SK-N-SH (cell line): ENCODE results near the gene ANAPC5.
"Not testable (repeated sequence)": the region's sequence is repeated elsewhere in the genome, so short reads cannot be mapped to it uniquely, and the experiment has no call there.

Experiments used
- CTCF ChIP-seq: fragments of 200-600 bp; sonication (generic); IDR thresholded peaks from 2 replicates; pipeline ENCODE4 v1.6.1; 2017; ENCODE audit warnings: antibody characterized with exemption, mild to moderate bottlenecking, moderate library complexity
- EP300 ChIP-seq, 2 experiments: IDR thresholded peaks; 2 replicates each; pipeline versions ENCODE4 v1.4.0 to v1.6.1; 2012; ENCODE audit warnings: borderline replicate concordance in 1 of 2, low read depth in 1 of 2, low read length in 1 of 2
- FOXM1 ChIP-seq: IDR thresholded peaks from 2 replicates; pipeline ENCODE4 v1.4.0; 2012; ENCODE audit warnings: low read depth, mild to moderate bottlenecking
- GABPA ChIP-seq: IDR thresholded peaks from 2 replicates; pipeline ENCODE4 v1.4.0; 2012; ENCODE audit warnings: low read depth, mild to moderate bottlenecking
- JUND ChIP-seq: IDR thresholded peaks from 2 replicates; pipeline ENCODE4 v1.4.0; 2012
- POLR2AphosphoS5 ChIP-seq: IDR thresholded peaks from 2 replicates; pipeline ENCODE4 v1.6.1; 2012; ENCODE audit warnings: low read depth, low read length
- RAD21 ChIP-seq: IDR thresholded peaks from 2 replicates; pipeline ENCODE4 v1.6.1; 2012; ENCODE audit warnings: mild to moderate bottlenecking, low read length
- RCOR1 ChIP-seq: fragments of 150-350 bp; IDR thresholded peaks from 2 replicates; pipeline ENCODE4 v1.6.1; 2017; ENCODE audit warnings: antibody characterized with exemption, low read length
- REST ChIP-seq: IDR thresholded peaks from 2 replicates; pipeline ENCODE4 v1.6.1; 2012; ENCODE audit warnings: mild to moderate bottlenecking, low read depth, low read length, moderate library complexity
- TAF1 ChIP-seq: IDR thresholded peaks from 2 replicates; pipeline ENCODE4 v1.6.1; 2012; ENCODE audit warnings: low read depth, mild to moderate bottlenecking, low read length, moderate library complexity, borderline replicate concordance
- TCF12 ChIP-seq: IDR thresholded peaks from 2 replicates; pipeline ENCODE4 v1.4.0; 2012
- TF ChIP-seq, protein P1 (sequence below): fragments of 150-350 bp; IDR thresholded peaks from 2 replicates; pipeline ENCODE4 v1.6.1; 2017; ENCODE audit warnings: antibody characterized with exemption, low read length, low read depth, borderline replicate concordance
- TF ChIP-seq, protein P2 (sequence below): IDR thresholded peaks from 2 replicates; pipeline ENCODE4 v1.4.0; 2012; ENCODE audit warnings: low read depth
- TF ChIP-seq, protein P3 (sequence below): IDR thresholded peaks from 2 replicates; pipeline ENCODE4 v1.4.0; 2012; ENCODE audit warnings: low read depth, borderline replicate concordance

GRCh38 chr12:121307397-121307796, 44.8 kb downstream of the ANAPC5 start:
- TF ChIP-seq POLR2AphosphoS5; TAF1; TCF12; CTCF; GABPA; RAD21; FOXM1; REST; RCOR1; EP300 (IDR thresholded peaks at IDR 0.05; ENCODE audit: borderline replicate concordance in 1 of 2, low read depth in 1 of 2, low read length in 1 of 2); JUND: not testable (repeated sequence)
- TF ChIP-seq, protein P1, sequence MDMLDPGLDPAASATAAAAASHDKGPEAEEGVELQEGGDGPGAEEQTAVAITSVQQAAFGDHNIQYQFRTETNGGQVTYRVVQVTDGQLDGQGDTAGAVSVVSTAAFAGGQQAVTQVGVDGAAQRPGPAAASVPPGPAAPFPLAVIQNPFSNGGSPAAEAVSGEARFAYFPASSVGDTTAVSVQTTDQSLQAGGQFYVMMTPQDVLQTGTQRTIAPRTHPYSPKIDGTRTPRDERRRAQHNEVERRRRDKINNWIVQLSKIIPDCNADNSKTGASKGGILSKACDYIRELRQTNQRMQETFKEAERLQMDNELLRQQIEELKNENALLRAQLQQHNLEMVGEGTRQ: not testable (repeated sequence)
- TF ChIP-seq, protein P2, sequence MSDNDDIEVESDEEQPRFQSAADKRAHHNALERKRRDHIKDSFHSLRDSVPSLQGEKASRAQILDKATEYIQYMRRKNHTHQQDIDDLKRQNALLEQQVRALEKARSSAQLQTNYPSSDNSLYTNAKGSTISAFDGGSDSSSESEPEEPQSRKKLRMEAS: not testable (repeated sequence)
- TF ChIP-seq, protein P3, sequence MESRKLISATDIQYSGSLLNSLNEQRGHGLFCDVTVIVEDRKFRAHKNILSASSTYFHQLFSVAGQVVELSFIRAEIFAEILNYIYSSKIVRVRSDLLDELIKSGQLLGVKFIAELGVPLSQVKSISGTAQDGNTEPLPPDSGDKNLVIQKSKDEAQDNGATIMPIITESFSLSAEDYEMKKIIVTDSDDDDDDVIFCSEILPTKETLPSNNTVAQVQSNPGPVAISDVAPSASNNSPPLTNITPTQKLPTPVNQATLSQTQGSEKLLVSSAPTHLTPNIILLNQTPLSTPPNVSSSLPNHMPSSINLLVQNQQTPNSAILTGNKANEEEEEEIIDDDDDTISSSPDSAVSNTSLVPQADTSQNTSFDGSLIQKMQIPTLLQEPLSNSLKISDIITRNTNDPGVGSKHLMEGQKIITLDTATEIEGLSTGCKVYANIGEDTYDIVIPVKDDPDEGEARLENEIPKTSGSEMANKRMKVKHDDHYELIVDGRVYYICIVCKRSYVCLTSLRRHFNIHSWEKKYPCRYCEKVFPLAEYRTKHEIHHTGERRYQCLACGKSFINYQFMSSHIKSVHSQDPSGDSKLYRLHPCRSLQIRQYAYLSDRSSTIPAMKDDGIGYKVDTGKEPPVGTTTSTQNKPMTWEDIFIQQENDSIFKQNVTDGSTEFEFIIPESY: not testable (repeated sequence)
